ENCODE results near the gene TNFAIP1.

DNA sequence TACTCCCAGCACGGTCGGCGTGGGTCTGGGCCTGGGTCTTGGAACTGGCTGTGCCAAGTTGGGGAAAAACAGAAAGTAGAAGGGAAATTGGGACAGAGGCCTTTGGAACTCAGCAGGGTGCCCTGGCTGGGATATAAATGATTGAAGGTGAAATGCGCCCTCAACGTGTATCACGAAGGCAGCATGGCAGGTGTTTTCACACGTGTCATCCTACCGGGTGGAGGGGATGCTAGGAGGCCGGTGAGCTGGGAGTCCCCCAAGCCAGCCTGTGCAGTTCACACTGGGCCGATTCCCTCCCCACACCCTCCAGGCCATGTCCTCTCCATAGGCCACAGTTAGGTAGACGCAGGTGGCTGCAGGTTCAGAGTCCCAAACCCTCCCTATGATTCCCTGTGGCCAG lies 6.0 kb downstream of the TNFAIP1 start:
- TF ChIP-seq, protein P1, sequence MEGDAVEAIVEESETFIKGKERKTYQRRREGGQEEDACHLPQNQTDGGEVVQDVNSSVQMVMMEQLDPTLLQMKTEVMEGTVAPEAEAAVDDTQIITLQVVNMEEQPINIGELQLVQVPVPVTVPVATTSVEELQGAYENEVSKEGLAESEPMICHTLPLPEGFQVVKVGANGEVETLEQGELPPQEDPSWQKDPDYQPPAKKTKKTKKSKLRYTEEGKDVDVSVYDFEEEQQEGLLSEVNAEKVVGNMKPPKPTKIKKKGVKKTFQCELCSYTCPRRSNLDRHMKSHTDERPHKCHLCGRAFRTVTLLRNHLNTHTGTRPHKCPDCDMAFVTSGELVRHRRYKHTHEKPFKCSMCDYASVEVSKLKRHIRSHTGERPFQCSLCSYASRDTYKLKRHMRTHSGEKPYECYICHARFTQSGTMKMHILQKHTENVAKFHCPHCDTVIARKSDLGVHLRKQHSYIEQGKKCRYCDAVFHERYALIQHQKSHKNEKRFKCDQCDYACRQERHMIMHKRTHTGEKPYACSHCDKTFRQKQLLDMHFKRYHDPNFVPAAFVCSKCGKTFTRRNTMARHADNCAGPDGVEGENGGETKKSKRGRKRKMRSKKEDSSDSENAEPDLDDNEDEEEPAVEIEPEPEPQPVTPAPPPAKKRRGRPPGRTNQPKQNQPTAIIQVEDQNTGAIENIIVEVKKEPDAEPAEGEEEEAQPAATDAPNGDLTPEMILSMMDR (IDR thresholded peaks at IDR 0.05), result no peak
- TF ChIP-seq POLR2A (IDR thresholded peaks at IDR 0.05), result no peak
